Transverse colon (tissue), 4 donors: ENCODE data around the gene LRP2. TPM values are rescaled to one million over a fixed set of nuclear protein-coding genes. Genes with fewer than 3 reads are reported as not detected.

Source experiments
- DNase-seq: peaks from one replicate; pipeline ENCODE4 v3.0.0-alpha.2; 2019
- H3K27ac ChIP-seq, 4 donors: fragments of 200-600 bp; sonication (generic); 2 replicates each; pipeline ENCODE4 v1.5.1; 2016 to 2018; ENCODE audit warnings: inconsistent platforms in 4 of 4
- H3K27me3 ChIP-seq: fragments of 200-600 bp; sonication (generic); 2 replicates; pipeline ENCODE4 v1.5.1; 2017; ENCODE audit warnings: inconsistent platforms
- H3K36me3 ChIP-seq, 4 donors: fragments of 200-600 bp; sonication (generic); 2 replicates each; pipeline ENCODE4 v1.5.1; 2017 to 2019; ENCODE audit warnings: inconsistent platforms in 4 of 4
- H3K4me1 ChIP-seq, 4 donors: fragments of 200-600 bp; sonication (generic); 2 replicates each; pipeline ENCODE4 v1.5.1; 2017 to 2020; ENCODE audit warnings: inconsistent platforms in 4 of 4
- H3K4me3 ChIP-seq, 4 donors: fragments of 200-600 bp; sonication (generic); 1 replicate in 1 of 4; 2 replicates in 3 of 4; pipeline versions ENCODE4 v1.5.1 to v1.6.1; 2017 to 2019; ENCODE audit warnings: inconsistent platforms in 4 of 4
- H3K9me3 ChIP-seq, 2 donors: fragments of 200-600 bp; sonication (generic); 2 replicates each; pipeline ENCODE4 v1.5.1; 2017 to 2019; ENCODE audit warnings: inconsistent platforms in 2 of 2
- CTCF ChIP-seq, 5 experiments: fragments of 200-600 bp in 3 of 5; fragments of 450-650 bp in 2 of 5; sonication (generic) in 3 of 5; IDR thresholded peaks; 1 replicate in 2 of 5; 2 replicates in 3 of 5; pipeline ENCODE4 v1.5.1; 2016 to 2017; ENCODE audit warnings: antibody characterized with exemption in 5 of 5, inconsistent platforms in 3 of 5, mild to moderate bottlenecking in 2 of 5, moderate library complexity in 1 of 5
- EP300 ChIP-seq: sonication (generic); formaldehyde crosslinking; IDR thresholded peaks from one replicate; pipeline ENCODE4 v1.6.1; 2017; ENCODE audit warnings: antibody characterized with exemption, low read depth
- POLR2A ChIP-seq: fragments of 450-650 bp; IDR thresholded peaks from one replicate; pipeline ENCODE4 v1.6.1; 2016; ENCODE audit warnings: antibody characterized with exemption, mild to moderate bottlenecking, moderate library complexity
- POLR2AphosphoS5 ChIP-seq, 3 donors: sonication (generic); formaldehyde crosslinking; IDR thresholded peaks; one replicate each; pipeline ENCODE4 v1.6.1; 2016; ENCODE audit warnings: antibody characterized with exemption in 3 of 3
- WGBS, 2 donors: methylation state at CpG; one replicate each; pipeline ENCODE4 v1.1.5; 2018; ENCODE audit warnings: low coverage in 1 of 2; 5-methylcytosine and 5-hydroxymethylcytosine counted together
- in situ Hi-C, 4 donors: fragments of 200-750 bp; cut with MboI; loops; one replicate each; pipeline versions ENCODE4 v1.15.0 to v1.15.1; 2017; ENCODE audit warnings: low sequenced_read_pairs in 3 of 4, low pct_ligation_motif_present in 1 of 4, low pct_unique_long_range_greater_than_20kb in 1 of 4
- intact Hi-C: fragments of 100-400 bp; cut with DNase I; formaldehyde crosslinking; loops from one replicate; pipeline ENCODE4 v1.15.1; 2023; ENCODE audit warnings: low total_unique reads
- total RNA-seq, 4 donors: library from RNA; depleted of rRNA; stranded (reverse); fragments of >200 nt; gene quantifications; one replicate each; pipeline ENCODE4 v1.1.0, GENCODE V29; 2016

The LRP2 gene
- total RNA-seq, 4 donors from 2014 or later: not detected

- 20 to 67% methylated on average over 1 to 18 of the region's 18 CpGs for WGBS, 2 donors
- H3K27me3 ChIP-seq: peaks cover 4% of the 10 kb centered on the region
- H3K4me3 ChIP-seq: no peak overlapping the region
- TF ChIP-seq CTCF (IDR thresholded peaks at IDR 0.05) (no peak), POLR2A (no peak), EP300 (no peak), POLR2AphosphoS5 (IDR thresholded peaks at IDR 0.05) (no peak)
- no peaks in the 10 kb centered on the region for H3K36me3 ChIP-seq
- H3K4me1 ChIP-seq: peaks cover 0 to 6% (median 0%) of the 10 kb centered on the region in 4 donors
- H3K27ac ChIP-seq: no peak overlapping the region
- no peaks in the 10 kb centered on the region for H3K9me3 ChIP-seq
- in situ Hi-C loops (no loop called here), intact Hi-C loops (loop anchor here (10.0 kb wide), 1 partner anchor 146 kb away; no protein-coding TSS in a partner anchor)
- no peak for DNase-seq
Measured at GRCh38 chr2:169110916-169111315, 251.4 kb downstream of the LRP2 start.

- Histone ChIP-seq H3K27ac (no peak overlapping the region), H3K4me1 (peaks cover 0 to 6% (median 0%) of the 10 kb centered on the region in 4 donors), H3K9me3 (no peaks in the 10 kb centered on the region), H3K4me3 (no peak overlapping the region), H3K36me3 (no peaks in the 10 kb centered on the region), H3K27me3 (peaks cover 4% of the 10 kb centered on the region)
- no peak for TF ChIP-seq POLR2A
- TF ChIP-seq EP300: no peak
- TF ChIP-seq POLR2AphosphoS5 (IDR thresholded peaks at IDR 0.05): no peak
- no peak for TF ChIP-seq CTCF (IDR thresholded peaks at IDR 0.05)
- DNase-seq: no peak
- intact Hi-C loops (loop anchor here (10.0 kb wide), 1 partner anchor 146 kb away; no protein-coding TSS in a partner anchor), in situ Hi-C loops (no loop called here)
- 70 to 85% methylated on average over 2 to 7 of the region's 7 CpGs for WGBS, 2 donors
Measured at GRCh38 chr2:169110419-169110818, 251.9 kb downstream of the LRP2 start.

GRCh38 chr2:169109502-169110409, 252.6 kb downstream of the LRP2 start:
- no peak for TF ChIP-seq POLR2A
- peak; percentile 81 to 93 (median 87) for TF ChIP-seq CTCF (IDR thresholded peaks at IDR 0.05)
- no peak for TF ChIP-seq EP300
- Histone ChIP-seq H3K27me3 (peaks cover 4% of the 10 kb centered on the region), H3K4me3 (no peak overlapping the region), H3K27ac (no peak overlapping the region), H3K9me3 (no peaks in the 10 kb centered on the region), H3K4me1 (peaks cover 0 to 6% (median 0%) of the 10 kb centered on the region in 4 donors), H3K36me3 (no peaks in the 10 kb centered on the region)
- peak; percentile 85 for DNase-seq
- intact Hi-C loops (loop anchor here (10.0 kb wide), 1 partner anchor 145 kb away; no protein-coding TSS in a partner anchor), in situ Hi-C loops (loop anchor here in 1 of 4 donors (10.0 kb wide), 1 partner anchor 145 kb away; no protein-coding TSS in a partner anchor)
- WGBS, 2 donors: 52 to 73% methylated on average over 6 to 21 of the region's 21 CpGs

- no peak for TF ChIP-seq POLR2AphosphoS5 (IDR thresholded peaks at IDR 0.05)
- no peak for TF ChIP-seq POLR2A
- no peak for TF ChIP-seq EP300
- no peak for TF ChIP-seq CTCF (IDR thresholded peaks at IDR 0.05)
- Histone ChIP-seq H3K9me3 (no peaks in the 10 kb centered on the region), H3K4me3 (no peak overlapping the region), H3K36me3 (no peaks in the 10 kb centered on the region), H3K4me1 (peaks cover 0 to 6% (median 0%) of the 10 kb centered on the region in 4 donors), H3K27me3 (peaks cover 4% of the 10 kb centered on the region), H3K27ac (peak overlapping the region in 1 of 4 donors; percentile 23)
- DNase-seq: no peak
- 53 to 85% methylated on average over 2 to 3 of the region's 3 CpGs for WGBS, 2 donors
- in situ Hi-C loops: loop anchor here in 1 of 4 donors (10.0 kb wide), 1 partner anchor 143 kb away; no protein-coding TSS in a partner anchor
- intact Hi-C loops: no loop called here
Measured at GRCh38 chr2:169108099-169108884, 254.0 kb downstream of the LRP2 start.
